Measurements from ENCODE around the gene RAB3GAP1.
"Not testable (repeated sequence)": the region's sequence is repeated elsewhere in the genome, so short reads cannot be mapped to it uniquely, and the experiment has no call there.

The RAB3GAP1 gene

DNA sequence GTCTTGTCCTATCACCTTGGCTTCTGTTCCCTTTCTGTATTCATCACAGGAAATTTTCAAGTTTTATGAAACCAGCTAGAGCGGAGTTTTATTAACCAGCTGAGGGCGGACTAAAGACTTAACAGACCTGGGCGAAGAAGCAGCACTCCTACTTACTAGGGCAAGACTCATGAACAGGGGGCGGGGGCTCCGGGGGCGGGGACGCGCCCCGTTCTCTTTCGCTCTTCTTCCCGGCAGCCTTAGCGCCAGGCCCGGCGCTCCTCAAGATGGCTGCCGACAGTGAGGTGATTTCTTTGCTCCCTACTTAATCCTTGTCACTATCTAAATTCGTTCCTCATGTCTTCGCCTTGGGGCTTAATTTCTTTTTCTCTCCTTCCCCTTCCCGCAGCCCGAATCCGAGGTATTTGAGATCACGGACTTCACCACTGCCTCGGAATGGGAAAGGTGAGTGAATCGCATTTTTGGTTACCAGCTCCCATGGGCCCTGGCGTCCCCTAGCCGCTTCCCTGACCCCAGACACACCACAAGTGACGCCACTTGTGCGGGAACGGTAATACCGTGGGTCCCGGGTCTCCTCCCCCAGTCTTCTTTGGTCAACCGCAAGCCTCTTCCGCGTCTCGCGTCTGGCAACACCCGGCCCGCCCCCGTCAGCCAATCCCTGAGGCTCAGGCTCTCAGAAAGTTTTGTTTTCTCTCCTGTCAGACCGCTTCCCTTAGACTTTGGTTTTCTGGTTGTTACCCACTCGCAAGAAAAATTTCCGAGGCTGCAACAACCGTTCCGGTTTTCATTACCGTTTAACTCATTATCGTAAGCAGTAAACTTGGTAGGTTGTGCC lies at the start of gene RAB3GAP1:
Gene RAB3GAP1, plus strand, starts transcription at position 251 of the 835 bp plus-strand sequence. Its CDS starts 16 bp downstream, at position 267.
- peak; percentile 54 for DNase-seq

GRCh38 chr2:135002836-135003235 lies 49.3 kb upstream of the RAB3GAP1 start:
- no peak for DNase-seq

DNA sequence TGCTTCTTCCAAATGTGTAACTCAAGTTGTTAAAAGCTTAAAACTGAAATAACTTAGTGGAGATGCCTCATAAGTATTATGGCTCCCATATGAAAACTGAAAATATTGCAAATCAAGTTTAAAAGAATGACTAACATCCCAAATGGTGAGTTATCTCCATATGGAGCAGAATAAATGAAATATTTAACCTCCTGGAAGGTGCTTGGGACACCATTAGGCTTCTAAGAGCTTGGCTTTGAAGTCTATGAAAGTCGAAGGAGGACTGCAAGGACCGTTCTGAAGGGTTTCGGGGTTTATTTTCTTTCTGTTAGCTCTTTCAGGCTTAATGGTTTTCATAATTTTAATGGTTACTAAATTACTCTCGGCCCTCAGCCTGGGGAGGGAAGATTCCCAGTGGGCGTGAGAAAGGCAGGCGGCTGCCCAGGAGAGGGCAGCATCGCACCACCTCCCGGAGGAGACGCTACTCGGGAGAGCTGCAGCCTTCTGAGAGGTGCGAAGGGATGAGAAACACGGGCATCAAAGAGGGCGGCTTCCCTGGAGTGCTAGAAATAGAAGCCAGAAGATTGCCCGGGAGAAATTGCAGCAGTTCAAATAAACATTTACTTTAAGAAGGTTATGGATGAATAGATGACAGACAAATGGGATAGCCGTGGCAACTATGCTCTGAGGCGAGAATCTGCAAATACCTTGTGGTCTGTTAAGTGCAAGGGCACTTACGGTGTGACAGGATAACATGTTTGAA lies 47.9 kb upstream of the RAB3GAP1 start:
- peak; percentile 57 for DNase-seq

GRCh38 chr2:135005753-135006152 lies 46.3 kb upstream of the RAB3GAP1 start:
- no peak for DNase-seq

DNA sequence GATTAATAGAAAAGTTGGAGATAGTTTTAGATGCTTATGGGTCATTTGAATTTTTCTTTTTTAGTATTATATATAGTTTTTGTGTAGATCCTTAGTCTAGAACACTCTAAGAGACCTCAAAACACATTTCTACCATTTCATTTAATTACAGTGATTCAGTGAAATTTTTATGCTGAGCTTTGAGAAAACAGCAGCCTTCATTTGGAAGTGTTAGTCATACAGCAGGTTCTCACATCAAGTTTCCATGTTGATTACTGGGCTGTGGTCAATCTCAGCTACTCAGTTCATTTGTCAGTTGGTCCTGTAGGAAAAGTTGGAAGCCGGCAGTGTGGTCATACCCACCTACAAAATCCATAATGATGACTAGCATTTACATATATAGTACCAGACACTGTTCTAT lies 42.8 kb upstream of the RAB3GAP1 start:
- no peak for DNase-seq

DNA sequence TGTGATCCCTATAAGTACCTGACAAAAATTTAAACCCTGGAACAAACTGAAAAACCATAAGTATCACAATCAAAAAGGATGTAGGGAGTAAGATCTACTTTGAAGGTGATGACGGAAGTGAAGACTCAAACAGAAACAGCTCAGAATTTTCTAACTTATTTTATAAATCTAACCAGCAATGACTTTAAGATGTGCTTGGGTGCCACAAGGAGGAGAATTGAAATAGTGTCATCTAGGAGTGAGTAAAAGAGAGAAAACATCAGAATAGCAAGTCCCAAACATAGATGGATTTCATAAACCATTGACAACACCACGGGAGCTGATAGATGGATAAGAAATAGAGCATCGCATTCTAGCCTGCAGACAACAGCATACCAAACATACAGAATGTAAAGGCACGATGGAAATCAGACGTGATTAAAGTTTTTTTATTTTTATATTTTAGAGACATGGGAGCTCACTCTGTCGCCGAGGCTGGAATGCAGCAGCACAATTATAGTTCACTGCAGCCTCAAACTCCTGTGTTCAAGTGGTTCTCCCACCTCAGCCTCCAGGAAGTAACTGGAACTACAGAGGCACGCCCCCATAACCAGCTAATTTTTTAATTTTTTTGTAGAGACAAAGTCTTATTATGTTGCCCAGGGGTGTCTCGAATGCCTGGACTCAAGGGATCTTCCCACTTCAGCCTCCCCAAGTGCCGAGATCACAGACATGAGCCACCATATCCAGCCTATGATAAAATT lies 41.7 kb upstream of the RAB3GAP1 start:
- no peak for DNase-seq

DNA sequence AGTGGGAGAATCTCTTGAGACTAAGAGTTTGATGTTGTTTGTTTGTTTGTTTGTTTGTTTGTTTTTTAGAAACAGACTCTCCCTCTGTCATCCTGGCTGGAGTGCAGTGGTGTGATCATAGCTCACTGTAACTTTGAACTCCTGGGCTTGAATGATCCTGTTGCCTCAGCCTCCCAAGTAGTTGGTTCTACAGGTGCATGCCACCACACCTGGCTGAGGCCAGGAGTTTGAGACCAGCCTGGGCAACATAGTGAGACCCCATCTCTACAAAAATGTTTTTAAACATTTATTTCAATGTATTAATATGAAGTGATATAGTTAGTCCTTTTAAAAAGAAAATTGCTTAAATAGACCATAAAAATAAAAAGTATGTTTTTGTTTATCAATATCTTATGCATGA lies 40.5 kb upstream of the RAB3GAP1 start:
- no peak for DNase-seq

GRCh38 chr2:135021618-135022017 lies 30.5 kb upstream of the RAB3GAP1 start:
- DNase-seq: no peak

GRCh38 chr2:135022952-135023880 lies 28.9 kb upstream of the RAB3GAP1 start:
- DNase-seq: no peak

DNA sequence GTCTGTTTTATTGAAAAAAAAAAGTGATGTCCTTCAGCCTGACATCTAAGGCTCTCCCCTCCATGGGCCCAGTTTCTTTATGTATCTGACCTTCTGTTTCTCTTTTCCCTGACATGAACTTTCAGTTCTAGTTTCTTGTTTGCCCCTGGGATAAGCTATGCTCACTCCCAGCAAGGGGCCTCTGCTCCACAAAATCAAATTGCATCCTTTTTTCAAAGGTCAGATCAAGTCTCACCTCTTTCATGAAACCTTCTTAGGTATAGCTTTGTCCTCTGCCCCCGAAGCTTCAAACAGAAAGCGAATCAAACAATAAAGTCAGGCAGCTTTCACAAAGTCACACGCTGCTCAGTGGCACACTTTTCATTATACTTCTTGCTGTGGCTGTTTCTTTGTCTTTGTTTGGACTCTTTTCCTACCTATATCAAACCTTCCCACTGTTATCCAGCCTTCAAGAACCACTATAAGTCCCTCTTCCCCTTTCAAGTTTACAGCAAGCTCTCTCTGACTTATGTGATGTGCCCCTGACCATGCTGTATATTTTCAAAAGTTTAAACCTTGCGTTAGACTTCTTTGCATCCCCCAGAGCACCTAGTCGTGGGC lies 28.1 kb upstream of the RAB3GAP1 start:
- DNase-seq: no peak

GRCh38 chr2:135029481-135030134 lies 22.5 kb upstream of the RAB3GAP1 start:
- DNase-seq: no peak

GRCh38 chr2:135030826-135031225 lies 21.3 kb upstream of the RAB3GAP1 start:
- no peak for DNase-seq

DNA sequence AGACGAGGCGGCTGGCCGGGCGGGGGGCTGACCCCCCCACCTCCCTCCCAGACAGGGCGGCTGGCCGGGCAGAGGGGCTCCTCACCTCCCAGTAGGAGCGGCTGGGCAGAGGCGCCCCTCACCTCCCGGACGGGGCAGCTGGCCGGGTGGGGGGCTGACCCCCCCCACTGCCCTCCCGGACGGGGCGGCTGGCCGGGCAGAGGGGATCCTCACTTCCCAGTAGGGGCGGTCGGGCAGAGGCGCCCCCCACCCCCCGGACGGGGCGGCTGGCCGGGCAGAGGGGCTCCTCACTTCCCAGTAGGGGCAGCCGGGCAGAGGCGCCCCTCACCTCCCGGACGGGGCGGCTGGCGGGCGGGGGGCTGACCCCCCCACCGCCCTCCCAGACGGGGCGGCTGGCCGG lies 18.9 kb upstream of the RAB3GAP1 start:
- not testable (repeated sequence) for DNase-seq

DNA sequence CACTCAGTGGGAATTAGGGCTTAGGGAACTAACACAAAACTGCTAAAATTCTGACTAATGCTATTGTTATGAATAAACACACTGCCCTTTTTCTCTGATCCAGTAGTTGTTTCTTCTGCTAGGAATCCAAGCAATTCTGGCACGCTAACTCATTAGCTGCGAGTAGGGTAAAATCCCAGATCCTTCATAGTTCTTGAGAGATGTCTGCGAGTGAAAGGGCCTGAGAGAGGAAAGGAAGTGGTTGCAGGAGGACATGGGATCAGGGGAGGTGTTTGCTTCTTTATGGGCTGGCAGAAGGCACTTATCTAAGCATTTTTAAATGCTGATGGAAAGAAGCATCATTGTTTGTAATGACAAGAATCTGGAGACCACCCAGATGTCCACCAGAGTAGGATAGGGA lies 14.3 kb upstream of the RAB3GAP1 start:
- DNase-seq: no peak

- no peak for DNase-seq
Observed at GRCh38 chr2:135043345-135043744, 8.7 kb upstream of the RAB3GAP1 start.

DNA sequence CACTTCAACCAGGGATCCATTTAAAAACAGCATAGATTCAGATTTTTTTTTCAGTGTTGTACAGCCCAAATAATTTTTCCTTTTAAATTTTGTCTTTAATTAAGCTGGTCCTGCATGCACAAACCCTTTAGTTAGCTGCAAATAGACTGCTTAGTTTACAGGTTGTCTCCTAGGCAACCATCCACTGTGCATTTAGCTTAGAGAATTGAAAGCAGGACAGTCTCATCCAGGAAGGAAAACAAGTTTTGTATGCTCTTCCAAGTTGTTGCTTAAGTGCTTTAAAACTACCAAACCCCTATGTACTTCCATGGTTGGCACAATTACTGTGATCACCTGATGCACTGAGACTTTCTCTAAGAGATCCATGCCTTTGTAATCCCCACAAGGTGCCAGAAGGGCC lies 4.8 kb upstream of the RAB3GAP1 start, which contains the start of gene MAP3K19:
Gene MAP3K19, minus strand, starts transcription at position 148 of the 400 bp plus-strand sequence. CDS start 22,800 bp downstream, outside the sequence.
- DNase-seq: no peak

GRCh38 chr2:135048122-135048521 lies 4.0 kb upstream of the RAB3GAP1 start:
- no peak for DNase-seq

GRCh38 chr2:135050132-135050531 lies 2.0 kb upstream of the RAB3GAP1 start:
- no peak for DNase-seq

DNA sequence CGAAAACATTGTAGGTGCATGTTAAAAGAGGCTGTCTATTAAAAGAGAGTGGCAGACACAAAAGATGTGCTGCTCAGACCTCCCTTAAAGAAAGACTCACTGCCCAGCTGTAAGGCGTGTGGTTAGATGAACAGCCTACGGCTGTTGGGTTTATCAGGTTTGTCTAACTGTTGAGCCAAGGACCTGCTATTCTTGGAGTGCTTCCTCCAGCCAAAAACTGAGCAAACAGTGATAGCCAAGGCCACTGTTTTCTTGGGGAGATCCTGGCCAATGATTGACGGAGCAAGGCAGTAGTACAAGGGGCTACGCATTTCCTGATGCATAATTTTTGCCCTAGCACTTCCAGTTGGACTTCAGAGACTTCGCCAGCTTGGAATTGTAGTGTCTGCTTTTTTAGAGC lies 1.4 kb upstream of the RAB3GAP1 start:
- no peak for DNase-seq

DNA sequence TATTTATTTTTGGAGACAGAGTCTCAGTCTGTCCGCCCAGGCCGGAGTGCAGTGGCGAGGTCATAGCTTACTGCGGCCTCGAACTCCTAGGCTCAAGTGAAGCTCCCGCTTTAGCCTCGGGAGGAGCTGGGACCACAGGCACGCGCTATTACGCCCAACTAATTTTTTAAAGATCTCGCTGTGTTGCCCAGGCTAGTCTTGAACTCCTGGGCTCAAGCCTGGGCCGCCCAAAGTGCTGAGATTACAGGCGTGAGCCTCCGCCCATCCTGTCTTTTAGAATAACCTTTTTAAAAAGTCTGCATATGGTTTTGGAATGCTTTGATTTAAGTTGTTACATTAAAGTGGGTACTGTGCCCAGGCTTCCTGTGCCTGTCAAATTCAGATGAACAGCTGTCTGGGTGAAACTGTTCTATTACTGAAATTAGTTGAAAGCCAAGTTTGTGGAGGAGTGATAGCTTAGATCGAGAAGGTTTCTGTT lies 944 bp downstream of the RAB3GAP1 start:
- no peak for DNase-seq

GRCh38 chr2:135055182-135055786 lies 3.2 kb downstream of the RAB3GAP1 start:
- no peak for DNase-seq

Measured in 8988T (cell line).